ENCODE measurements around the gene EFNA4.
A peak's percentile ranks its signal among the peaks of the same experiment; 100 is the strongest.

EFNA4 gene

DNA sequence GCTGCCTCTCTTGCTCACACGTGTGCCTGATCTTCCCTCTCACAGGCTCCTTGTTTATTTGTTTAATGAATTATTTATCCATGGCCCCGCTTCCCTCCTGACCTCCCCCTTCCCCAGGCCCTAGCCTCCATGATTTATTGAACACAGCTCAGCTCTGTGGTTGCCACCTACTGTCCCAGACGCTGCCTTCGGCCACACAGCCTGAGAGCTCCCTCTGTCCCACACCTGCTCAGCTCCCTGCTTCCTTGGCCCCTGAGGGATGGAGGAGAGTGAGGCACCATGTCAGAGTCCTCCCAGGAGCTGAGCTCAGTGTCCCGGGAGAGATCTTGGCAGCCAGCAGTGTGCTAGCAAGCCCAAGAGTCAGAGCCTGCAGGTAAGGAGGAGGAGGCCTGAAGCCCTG, 12.0 kb downstream of the EFNA4 start:
- FAIRE-seq = no peak

GRCh38 chr1:155076371-155076770, 12.8 kb downstream of the EFNA4 start:
- FAIRE-seq = no peak

GRCh38 chr1:155077346-155077745, 13.8 kb downstream of the EFNA4 start:
- FAIRE-seq = no peak

DNA sequence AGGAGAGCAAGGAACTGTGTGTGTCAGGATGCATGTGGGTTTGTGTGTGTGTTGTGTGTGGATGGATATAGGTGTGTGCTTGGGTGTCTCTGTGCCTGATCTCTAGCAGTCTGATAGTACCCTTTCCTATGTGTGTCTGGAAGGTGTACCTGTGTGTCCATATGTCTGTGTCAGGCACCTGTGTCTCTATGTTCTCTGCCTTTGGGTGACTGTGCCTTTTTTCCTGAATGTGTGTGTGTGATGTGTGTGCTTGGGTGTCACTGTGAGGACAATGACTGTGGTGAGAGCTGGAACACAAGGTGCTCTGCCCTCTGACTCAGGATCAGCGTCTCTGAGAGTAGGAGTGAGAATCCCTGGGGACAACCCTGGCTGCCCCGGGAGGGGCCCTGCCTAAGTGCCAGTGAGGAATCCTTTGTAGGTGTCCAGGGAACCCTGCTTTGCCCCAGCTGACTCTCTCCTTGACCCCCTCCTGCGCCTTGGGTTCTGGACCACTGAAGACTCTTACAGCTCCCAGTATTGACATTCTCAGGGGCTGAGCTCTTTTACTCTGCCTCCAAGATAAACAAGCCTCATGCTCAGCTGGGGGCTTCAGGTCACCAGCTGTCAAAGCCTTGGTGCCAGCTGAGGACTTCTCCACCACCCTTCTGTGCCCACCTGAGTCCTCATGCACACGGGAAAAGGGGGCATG, 14.4 kb downstream of the EFNA4 start:
- no peak for FAIRE-seq

DNA sequence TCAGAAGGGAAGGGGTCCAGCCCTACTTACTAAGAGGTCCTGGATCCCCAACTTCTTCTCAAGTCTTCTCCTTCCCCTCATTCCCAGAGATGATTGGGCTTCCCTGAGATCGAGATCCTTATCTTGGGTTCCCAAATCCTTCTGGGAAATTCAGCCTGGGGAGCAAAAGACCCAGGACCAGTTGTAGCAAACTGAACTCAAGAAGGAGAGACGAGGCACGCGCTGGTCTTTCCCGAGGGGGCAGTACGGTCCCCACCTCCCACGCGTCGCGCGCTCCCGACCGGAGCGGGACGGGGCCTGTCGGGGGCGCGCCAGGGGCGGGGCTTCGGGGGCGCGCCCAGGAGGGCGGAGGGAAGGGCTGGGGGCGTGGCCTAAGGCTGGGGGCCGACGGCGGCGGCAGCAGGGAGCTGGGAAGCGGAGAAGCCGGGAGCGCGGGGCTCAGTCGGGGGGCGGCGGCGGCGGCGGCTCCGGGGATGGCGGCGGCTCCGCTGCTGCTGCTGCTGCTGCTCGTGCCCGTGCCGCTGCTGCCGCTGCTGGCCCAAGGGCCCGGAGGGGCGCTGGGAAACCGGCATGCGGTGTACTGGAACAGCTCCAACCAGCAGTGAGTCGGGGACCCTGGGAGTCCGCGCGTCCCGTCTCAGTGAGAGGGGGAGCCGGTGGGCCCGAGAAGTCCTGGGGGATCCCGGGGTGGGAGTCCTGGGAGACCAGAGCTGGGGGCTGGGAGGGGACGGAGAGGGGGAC, 15.1 kb downstream of the EFNA4 start, which contains the start of gene EFNA3:
EFNA3 (plus strand) TSS at position 369 of the 741 bp plus-strand sequence; CDS start at position 474, 105 bp downstream.
- no peak for FAIRE-seq

GRCh38 chr1:155079210-155079486, 15.6 kb downstream of the EFNA4 start:
- no peak for FAIRE-seq

- no peak for FAIRE-seq
Measured at GRCh38 chr1:155079487-155080311, 16.2 kb downstream of the EFNA4 start.

- no peak for FAIRE-seq
Measured at GRCh38 chr1:155080312-155081228, 17.0 kb downstream of the EFNA4 start.

DNA sequence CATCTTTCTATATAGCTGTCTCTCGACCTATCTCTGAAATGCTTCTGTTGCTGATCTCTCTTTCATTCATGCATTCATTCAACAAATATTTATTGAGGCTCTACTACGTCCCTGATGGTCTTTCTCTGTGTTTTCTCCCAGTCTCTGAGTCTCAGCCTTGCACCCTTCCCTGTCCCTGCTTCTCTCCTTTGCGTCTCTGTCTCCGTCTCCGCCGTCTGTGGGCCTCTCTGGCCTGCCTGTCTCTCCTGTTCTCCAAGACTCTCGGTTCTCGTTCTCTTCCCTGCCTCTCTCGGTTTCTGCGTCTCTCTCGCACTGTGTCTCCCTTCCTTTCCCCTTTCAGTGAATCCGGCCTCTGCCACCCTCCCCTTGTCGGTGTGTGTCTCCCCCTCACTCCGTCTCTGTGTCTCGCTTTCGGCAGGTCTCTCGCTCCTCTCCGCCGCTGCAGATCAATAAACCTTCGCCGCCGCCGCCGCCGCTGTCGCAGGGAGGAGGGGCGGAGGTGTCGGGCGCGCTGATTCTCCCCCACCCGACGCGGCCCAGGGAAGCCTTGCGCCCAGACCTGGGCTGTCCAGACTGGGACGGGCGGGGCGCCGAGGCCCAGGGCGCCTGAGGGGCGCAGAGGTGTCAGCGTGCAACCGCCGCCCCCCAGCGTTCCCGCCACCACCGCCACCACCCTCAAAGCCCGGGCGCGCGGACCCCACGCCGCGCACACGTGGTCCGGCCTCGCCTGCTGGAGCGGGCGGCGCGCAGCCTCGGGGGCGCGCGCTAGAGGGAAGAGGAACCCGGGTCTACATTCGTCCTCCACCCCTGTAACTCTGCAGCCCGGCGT, 18.1 kb downstream of the EFNA4 start:
- FAIRE-seq = no peak

DNA sequence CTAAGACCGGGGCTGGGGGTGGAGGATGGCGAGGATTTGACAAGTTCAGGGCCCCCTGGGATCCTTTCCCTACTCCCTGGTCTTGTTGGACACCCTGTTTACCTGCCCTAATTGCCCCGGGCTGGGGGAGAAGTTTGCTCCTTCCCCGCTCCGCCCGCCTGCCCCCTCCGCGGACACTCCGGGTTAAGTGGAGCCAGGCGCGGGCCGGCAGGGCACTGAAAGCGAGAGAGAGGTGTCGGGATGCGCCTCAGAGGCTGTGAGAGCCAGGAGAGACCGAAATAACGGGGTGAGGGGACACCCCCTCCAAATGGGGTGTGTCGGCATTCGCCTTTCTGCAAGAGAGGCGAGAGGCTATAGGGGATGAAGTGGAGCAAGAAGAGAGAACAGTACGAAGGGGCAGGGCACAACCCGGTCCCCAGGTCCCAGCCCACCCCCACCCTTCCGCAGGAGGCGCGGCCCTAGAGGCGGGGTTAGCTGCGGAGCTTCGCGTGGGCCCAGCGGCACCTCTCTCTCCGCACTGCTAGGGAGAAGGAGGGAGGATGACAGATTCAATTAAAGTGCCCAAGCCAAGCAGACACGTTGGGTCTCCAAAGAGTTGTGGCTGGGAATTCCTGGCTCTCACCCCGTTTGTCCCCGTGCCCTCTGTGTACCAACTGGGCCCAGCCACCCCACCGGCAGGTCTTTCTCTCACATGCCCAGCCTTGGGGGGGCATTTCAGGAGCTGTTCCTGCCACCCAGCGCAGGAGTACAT, 18.9 kb downstream of the EFNA4 start:
- FAIRE-seq = no peak

GRCh38 chr1:155083052-155083541, 19.6 kb downstream of the EFNA4 start:
- no peak for FAIRE-seq

- FAIRE-seq = no peak
Measured at GRCh38 chr1:155083865-155084721, 20.6 kb downstream of the EFNA4 start.

DNA sequence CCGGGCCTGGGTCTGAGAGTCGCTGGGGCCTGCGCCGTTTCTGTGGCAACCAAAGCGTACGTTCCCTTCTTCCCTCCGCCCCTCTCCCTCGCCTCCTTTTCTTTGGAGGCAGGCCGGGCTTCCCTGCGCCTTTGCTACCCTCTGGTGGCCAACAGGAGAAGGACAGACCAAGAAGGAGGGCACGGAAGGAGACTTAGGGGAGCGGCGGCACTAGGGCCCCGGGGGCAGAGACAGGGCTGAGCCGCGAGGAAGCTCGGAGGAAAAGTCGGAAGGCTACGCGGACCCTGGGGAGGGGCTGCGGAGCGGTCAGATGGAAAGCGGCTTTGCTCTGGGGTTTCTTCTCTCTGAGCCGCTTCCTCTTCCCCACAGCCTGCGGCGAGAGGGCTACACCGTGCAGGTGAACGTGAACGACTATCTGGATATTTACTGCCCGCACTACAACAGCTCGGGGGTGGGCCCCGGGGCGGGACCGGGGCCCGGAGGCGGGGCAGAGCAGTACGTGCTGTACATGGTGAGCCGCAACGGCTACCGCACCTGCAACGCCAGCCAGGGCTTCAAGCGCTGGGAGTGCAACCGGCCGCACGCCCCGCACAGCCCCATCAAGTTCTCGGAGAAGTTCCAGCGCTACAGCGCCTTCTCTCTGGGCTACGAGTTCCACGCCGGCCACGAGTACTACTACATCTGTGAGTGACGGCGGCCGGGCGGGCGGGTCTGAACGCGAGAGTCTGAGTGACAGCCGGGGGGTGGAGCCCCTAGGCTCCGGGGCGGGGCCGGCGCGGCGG, 21.4 kb downstream of the EFNA4 start:
- FAIRE-seq = peak; percentile 45

DNA sequence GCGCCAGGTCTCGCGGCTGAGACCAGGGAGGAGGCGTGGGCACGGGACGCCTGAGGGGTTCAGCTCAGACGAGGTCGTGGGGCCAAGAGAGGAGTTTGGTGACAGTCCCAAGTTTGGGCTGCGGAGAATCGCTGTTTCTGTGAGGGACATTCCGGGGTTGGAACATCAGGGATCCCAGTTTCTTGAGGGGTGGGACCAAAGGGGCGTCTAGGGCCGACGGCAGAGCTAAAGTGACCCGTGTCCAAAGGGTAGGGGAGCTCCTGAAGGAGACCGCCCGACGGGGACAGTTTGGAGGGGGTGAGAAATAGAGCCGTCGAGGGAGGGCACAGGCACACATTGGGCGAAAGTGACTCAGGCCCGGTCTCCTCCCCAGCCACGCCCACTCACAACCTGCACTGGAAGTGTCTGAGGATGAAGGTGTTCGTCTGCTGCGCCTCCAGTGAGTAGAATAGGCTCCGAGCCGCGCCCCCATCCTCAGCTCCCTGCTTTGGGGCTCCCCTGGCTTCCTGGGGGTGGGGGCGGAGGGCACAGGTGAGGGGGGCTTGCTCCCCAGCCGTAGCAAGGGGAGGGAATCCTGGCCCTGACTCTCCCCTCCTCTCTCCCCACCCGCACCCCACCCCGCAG, 22.1 kb downstream of the EFNA4 start:
- no peak for FAIRE-seq

GRCh38 chr1:155086128-155086741, 22.7 kb downstream of the EFNA4 start:
- FAIRE-seq = no peak

DNA sequence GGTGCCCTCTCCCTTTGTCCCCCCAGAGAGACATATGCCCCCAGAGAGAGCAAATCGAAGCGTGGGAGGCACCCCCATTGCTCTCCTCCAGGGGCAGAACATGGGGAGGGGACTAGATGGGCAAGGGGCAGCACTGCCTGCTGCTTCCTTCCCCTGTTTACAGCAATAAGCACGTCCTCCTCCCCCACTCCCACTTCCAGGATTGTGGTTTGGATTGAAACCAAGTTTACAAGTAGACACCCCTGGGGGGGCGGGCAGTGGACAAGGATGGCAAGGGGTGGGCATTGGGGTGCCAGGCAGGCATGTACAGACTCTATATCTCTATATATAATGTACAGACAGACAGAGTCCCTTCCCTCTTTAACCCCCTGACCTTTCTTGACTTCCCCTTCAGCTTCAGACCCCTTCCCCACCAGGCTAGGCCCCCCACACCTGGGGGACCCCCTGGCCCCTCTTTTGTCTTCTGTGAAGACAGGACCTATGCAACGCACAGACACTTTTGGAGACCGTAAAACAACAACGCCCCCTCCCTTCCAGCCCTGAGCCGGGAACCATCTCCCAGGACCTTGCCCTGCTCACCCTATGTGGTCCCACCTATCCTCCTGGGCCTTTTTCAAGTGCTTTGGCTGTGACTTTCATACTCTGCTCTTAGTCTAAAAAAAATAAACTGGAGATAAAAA, 23.5 kb downstream of the EFNA4 start:
- FAIRE-seq = no peak
